A549 (cell line): ENCODE data around the gene PPIL4. TPM values are rescaled to one million over a fixed set of nuclear protein-coding genes. Genes with fewer than 3 reads are reported as not detected.

ENCODE experiments used
- ATAC-seq, 2 experiments: fragments of 200-7000 bp in 1 of 2; fragments of >200 bp in 1 of 2; cut with Nextera tagmentation in 1 of 2; cut with Tn5 transposase in 1 of 2; 3 replicates each; pipeline versions ENCODE4 v1.8.0 to v1.9.1; 2018 to 2020; ENCODE audit warnings: mild to moderate bottlenecking in 1 of 2, moderate library complexity in 1 of 2
- CTCF ChIA-PET: fragments of 300-600 bp; sonication (Branson Sonifier 250); formaldehyde crosslinking; extraction: SDS; loops from one replicate; lab custom pipeline; 2021; ENCODE audit warnings: antibody characterized with exemption, inconsistent platforms; lab: Yijun Ruan, JAX
- POLR2A ChIA-PET: fragments of 350-600 bp; formaldehyde crosslinking; extraction: SDS; loops from one replicate; lab custom pipeline; 2021; ENCODE audit warnings: antibody characterized with exemption, inconsistent platforms; lab: Yijun Ruan, JAX
- DNase-seq, 2 experiments: peaks; one replicate each; pipeline versions ENCODE4 v3.0.0 to v3.0.0-alpha.2; 2011 to 2016; ENCODE audit warnings: low read depth in 1 of 2, low spot score in 1 of 2
- FAIRE-seq: peaks from 2 replicates; lab custom pipeline; 2011; peaks lifted over from hg19 to GRCh38; lab: Jason Lieb, UNC
- H3K27ac ChIP-seq, 2 experiments: fragments of >200 bp; sonication (Bioruptor Twin); formaldehyde crosslinking; 3 replicates each; pipeline ENCODE4 v1.5.1; 2016 to 2017
- H3K4me1 ChIP-seq: fragments of >200 bp; sonication (Bioruptor Twin); formaldehyde crosslinking; 3 replicates; pipeline ENCODE4 v1.6.1; 2016
- H3K4me2 ChIP-seq: fragments of >200 bp; sonication (Bioruptor Twin); formaldehyde crosslinking; 3 replicates; pipeline ENCODE4 v1.6.1; 2016
- H3K4me3 ChIP-seq: fragments of >200 bp; sonication (Bioruptor Twin); formaldehyde crosslinking; 3 replicates; pipeline ENCODE4 v1.5.1; 2016
- H3K9me3 ChIP-seq: fragments of >200 bp; sonication (Bioruptor Twin); formaldehyde crosslinking; 3 replicates; pipeline ENCODE4 v1.6.1; 2016
- CBX2 ChIP-seq: fragments of 200-600 bp; sonication (generic); IDR thresholded peaks from 2 replicates; pipeline ENCODE4 v1.6.1; 2016; ENCODE audit warnings: low read depth, mild to moderate bottlenecking, borderline replicate concordance
- FOXS1 ChIP-seq: fragments of 250-450 bp; sonication (Bioruptor Pico); IDR thresholded peaks from 2 replicates; pipeline ENCODE4 v1.5.0; 2020; ENCODE audit warnings: mild to moderate bottlenecking, moderate library complexity
- HOXA7 ChIP-seq: fragments of 250-450 bp; sonication (Bioruptor Pico); IDR thresholded peaks from 2 replicates; pipeline ENCODE4 v1.5.0; 2020; ENCODE audit warnings: mild to moderate bottlenecking, moderate library complexity
- HOXB5 ChIP-seq: fragments of 250-450 bp; sonication (Bioruptor Pico); IDR thresholded peaks from 2 replicates; pipeline ENCODE4 v1.5.0; 2020; ENCODE audit warnings: mild to moderate bottlenecking, moderate library complexity
- JUN ChIP-seq, 2 experiments: fragments of >200 bp; sonication (Bioruptor Twin); formaldehyde crosslinking; IDR thresholded peaks; 2 replicates in 1 of 2; 3 replicates in 1 of 2; pipeline ENCODE4 v1.6.1; 2016 to 2017
- JUNB ChIP-seq: fragments of >200 bp; sonication (Bioruptor Twin); formaldehyde crosslinking; IDR thresholded peaks from 2 replicates; pipeline ENCODE4 v1.6.1; 2016
- MAZ ChIP-seq: fragments of 150-350 bp; IDR thresholded peaks from 2 replicates; pipeline ENCODE4 v1.6.1; 2014; ENCODE audit warnings: antibody characterized with exemption, low read depth, low read length, borderline replicate concordance
- NPAS2 ChIP-seq: fragments of 250-450 bp; sonication (Bioruptor Pico); IDR thresholded peaks from 2 replicates; pipeline ENCODE4 v1.8.0; 2022; ENCODE audit warnings: mild to moderate bottlenecking, moderate library complexity, borderline replicate concordance
- NR3C1 ChIP-seq: fragments of >200 bp; sonication (Bioruptor Twin); formaldehyde crosslinking; IDR thresholded peaks from 3 replicates; pipeline ENCODE4 v1.6.1; 2017
- POLR2A ChIP-seq: IDR thresholded peaks from 2 replicates; pipeline ENCODE4 v1.6.1; 2012; ENCODE audit warnings: mild to moderate bottlenecking, low read length
- POLR2AphosphoS2 ChIP-seq: conservative IDR thresholded peaks from 2 replicates; pipeline ENCODE4 v1.6.1; 2012; ENCODE audit warnings: low read length, improper control_type of control experiment, inconsistent platforms
- RARB ChIP-seq: fragments of 250-450 bp; sonication (Bioruptor Pico); IDR thresholded peaks from 2 replicates; pipeline ENCODE4 v1.8.0; 2021; ENCODE audit warnings: mild to moderate bottlenecking, moderate library complexity
- RCOR1 ChIP-seq: fragments of 150-350 bp; IDR thresholded peaks from 2 replicates; pipeline ENCODE4 v1.6.1; 2014; ENCODE audit warnings: antibody characterized with exemption, low read length, low read depth
- RNF2 ChIP-seq: fragments of 200-600 bp; sonication (generic); IDR thresholded peaks from 2 replicates; pipeline ENCODE4 v1.6.1; 2016; ENCODE audit warnings: low read depth, mild to moderate bottlenecking, antibody characterized with exemption, moderate library complexity, borderline replicate concordance
- SMC3 ChIP-seq: fragments of >200 bp; sonication (Bioruptor Twin); formaldehyde crosslinking; IDR thresholded peaks from 3 replicates; pipeline ENCODE4 v1.6.1; 2018; ENCODE audit warnings: inconsistent platforms
- ZC3H11A ChIP-seq: fragments of 450-650 bp; IDR thresholded peaks from 2 replicates; pipeline ENCODE4 v1.6.1; 2014; ENCODE audit warnings: antibody characterized with exemption, mild to moderate bottlenecking
- ZSCAN20 ChIP-seq: fragments of 250-450 bp; sonication (Bioruptor Pico); IDR thresholded peaks from 2 replicates; pipeline ENCODE4 v1.8.0; 2022; ENCODE audit warnings: mild to moderate bottlenecking, moderate library complexity
- WGBS: methylation state at CpG from one replicate; pipeline ENCODE4 v1.1.6; 2017; ENCODE audit errors: missing lambda C conversion rate; 5-methylcytosine and 5-hydroxymethylcytosine counted together
- polyA plus RNA-seq, 4 experiments: library from polyadenylated mRNA; depleted of rRNA in 3 of 4; stranded (reverse); fragments of >200 nt; fragmentation: RNase III in 1 of 4; extraction: RNeasy Plus Mini Kit Qiagen cat#74134 plus additional on column Dnase treatment in 1 of 4; gene quantifications; 2 replicates in 3 of 4; 3 replicates in 1 of 4; pipeline ENCODE4 v1.2.3, GENCODE V29; 2011 to 2017
- TF ChIP-seq, protein P1 (sequence below): fragments of 200-600 bp; sonication (generic); IDR thresholded peaks from 2 replicates; pipeline ENCODE4 v1.6.1; 2016; ENCODE audit warnings: antibody characterized with exemption, mild to moderate bottlenecking, moderate library complexity
- TF ChIP-seq, protein P2 (sequence below): IDR thresholded peaks from 2 replicates; pipeline ENCODE4 v1.6.1; 2012

PPIL4 gene
- polyA plus RNA-seq, 2 of the 4 experiments (the other 2 are of a cell fraction), result 12.1 to 17.2 TPM

DNA sequence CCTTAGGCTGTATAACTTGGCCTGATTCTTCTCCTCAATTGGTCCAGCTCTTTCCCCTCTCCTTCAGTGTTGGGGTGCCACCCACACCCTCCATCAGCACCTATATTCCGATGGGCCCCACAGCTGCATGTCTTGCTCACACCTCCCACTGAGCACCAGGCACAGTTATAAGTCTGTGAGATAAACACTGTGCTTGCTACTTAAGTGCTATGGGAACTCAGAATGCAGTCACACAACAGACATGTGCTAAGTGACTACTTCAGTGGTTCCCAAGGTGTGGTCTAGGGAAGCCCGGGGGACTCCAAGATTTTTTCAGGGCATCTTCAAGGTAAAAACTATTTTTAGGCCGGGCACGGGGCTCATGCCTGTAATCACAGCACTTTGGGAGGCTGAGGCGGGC, 68.3 kb downstream of the PPIL4 start:
- Histone ChIP-seq H3K27ac (no peak overlapping the region), H3K9me3 (no peaks in the 10 kb centered on the region), H3K4me3 (no peak overlapping the region), H3K4me1 (peaks cover 10% of the 10 kb centered on the region; the same call in 2 of the 3 replicates), H3K4me2 (no peak overlapping the region)
- DNase-seq (no peak), FAIRE-seq (no peak), ATAC-seq (no peak)
- 84% methylated on average over 5 of the region's 5 CpGs for WGBS
- POLR2A ChIA-PET, result interaction anchor here (0.7 kb wide), 1 partner anchor 9 kb away, joined by 4 read pairs; no protein-coding TSS in a partner anchor
- CTCF ChIA-PET, result interaction anchor here (0.6 kb wide), 1 partner anchor 553 kb away, joined by 3 read pairs; no protein-coding TSS in a partner anchor
- TF ChIP-seq RNF2 (no peak), NR3C1 (no peak), JUNB (no peak), JUN (IDR thresholded peaks at IDR 0.05) (no peak)

DNA sequence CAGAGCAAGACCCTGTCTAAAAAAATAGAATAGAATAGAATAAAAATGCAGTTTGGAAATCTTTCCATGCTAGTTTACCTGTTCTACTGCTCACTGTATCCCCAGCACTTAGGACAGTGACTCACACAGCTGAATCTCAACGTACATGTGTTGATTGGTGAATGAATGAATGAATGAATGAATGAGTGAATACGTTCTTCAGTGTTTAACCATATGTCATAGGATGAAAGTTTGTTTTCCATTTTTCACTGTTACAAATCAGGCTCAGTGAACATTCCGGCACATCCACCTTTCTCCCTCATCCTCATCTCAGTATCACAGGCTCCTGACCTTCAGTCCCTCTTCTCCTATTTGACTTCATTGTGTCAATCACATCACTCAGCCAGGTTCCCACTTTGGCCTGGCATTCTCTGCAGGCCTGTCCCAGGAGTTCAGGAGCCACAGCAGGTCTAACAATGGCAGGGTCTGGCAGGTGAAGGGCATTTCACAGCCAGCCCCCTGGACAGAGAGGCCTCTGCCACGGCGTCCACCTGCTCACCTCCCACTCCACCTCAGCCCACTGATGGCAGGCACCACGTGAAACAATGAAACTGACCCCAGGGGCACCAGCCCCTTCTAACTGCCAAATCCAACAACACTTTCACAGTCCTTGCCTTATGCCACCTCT, 68.9 kb downstream of the PPIL4 start:
- ChIA-PET POLR2A (no interaction called here), CTCF (no interaction called here)
- ATAC-seq (no peak), DNase-seq (no peak), FAIRE-seq (no peak)
- Histone ChIP-seq H3K4me1 (peaks cover 10% of the 10 kb centered on the region; the same call in 2 of the 3 replicates), H3K4me2 (no peak overlapping the region), H3K9me3 (no peaks in the 10 kb centered on the region), H3K27ac (no peak overlapping the region), H3K4me3 (no peak overlapping the region)
- TF ChIP-seq POLR2AphosphoS2 (no peak), ZC3H11A (no peak), JUN (IDR thresholded peaks at IDR 0.05) (no peak), NPAS2 (CRISPR knock-in tag) (no peak), ZSCAN20 (CRISPR knock-in tag) (no peak), HOXA7 (CRISPR knock-in tag) (no peak), CBX2 (no peak), RARB (CRISPR knock-in tag) (no peak), RCOR1 (no peak), POLR2A (no peak), FOXS1 (no peak), SMC3 (no peak), MAZ (no peak), HOXB5 (CRISPR knock-in tag) (no peak)
- TF ChIP-seq, protein P1, sequence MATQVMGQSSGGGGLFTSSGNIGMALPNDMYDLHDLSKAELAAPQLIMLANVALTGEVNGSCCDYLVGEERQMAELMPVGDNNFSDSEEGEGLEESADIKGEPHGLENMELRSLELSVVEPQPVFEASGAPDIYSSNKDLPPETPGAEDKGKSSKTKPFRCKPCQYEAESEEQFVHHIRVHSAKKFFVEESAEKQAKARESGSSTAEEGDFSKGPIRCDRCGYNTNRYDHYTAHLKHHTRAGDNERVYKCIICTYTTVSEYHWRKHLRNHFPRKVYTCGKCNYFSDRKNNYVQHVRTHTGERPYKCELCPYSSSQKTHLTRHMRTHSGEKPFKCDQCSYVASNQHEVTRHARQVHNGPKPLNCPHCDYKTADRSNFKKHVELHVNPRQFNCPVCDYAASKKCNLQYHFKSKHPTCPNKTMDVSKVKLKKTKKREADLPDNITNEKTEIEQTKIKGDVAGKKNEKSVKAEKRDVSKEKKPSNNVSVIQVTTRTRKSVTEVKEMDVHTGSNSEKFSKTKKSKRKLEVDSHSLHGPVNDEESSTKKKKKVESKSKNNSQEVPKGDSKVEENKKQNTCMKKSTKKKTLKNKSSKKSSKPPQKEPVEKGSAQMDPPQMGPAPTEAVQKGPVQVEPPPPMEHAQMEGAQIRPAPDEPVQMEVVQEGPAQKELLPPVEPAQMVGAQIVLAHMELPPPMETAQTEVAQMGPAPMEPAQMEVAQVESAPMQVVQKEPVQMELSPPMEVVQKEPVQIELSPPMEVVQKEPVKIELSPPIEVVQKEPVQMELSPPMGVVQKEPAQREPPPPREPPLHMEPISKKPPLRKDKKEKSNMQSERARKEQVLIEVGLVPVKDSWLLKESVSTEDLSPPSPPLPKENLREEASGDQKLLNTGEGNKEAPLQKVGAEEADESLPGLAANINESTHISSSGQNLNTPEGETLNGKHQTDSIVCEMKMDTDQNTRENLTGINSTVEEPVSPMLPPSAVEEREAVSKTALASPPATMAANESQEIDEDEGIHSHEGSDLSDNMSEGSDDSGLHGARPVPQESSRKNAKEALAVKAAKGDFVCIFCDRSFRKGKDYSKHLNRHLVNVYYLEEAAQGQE, result no peak
- TF ChIP-seq, protein P2, sequence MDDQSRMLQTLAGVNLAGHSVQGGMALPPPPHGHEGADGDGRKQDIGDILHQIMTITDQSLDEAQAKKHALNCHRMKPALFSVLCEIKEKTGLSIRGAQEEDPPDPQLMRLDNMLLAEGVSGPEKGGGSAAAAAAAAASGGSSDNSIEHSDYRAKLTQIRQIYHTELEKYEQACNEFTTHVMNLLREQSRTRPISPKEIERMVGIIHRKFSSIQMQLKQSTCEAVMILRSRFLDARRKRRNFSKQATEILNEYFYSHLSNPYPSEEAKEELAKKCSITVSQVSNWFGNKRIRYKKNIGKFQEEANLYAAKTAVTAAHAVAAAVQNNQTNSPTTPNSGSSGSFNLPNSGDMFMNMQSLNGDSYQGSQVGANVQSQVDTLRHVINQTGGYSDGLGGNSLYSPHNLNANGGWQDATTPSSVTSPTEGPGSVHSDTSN, result no peak
- 64% methylated on average over 6 of the region's 6 CpGs for WGBS
